MM.1S (cell line): ENCODE results near the gene FUT7.
"Not testable (repeated sequence)": the region's sequence is repeated elsewhere in the genome, so short reads cannot be mapped to it uniquely, and the experiment has no call there.

Experiments
- DNase-seq: peaks from one replicate; pipeline ENCODE4 v3.0.0-alpha.2; 2015
- H2AFZ ChIP-seq: fragments of 300-600 bp; sonication (generic); 2 replicates; pipeline ENCODE4 v1.6.0; 2016; ENCODE audit warnings: antibody characterized with exemption, low read length
- H3F3A ChIP-seq: fragments of 300-600 bp; sonication (generic); 2 replicates; pipeline ENCODE4 v1.6.1; 2016; ENCODE audit warnings: mild to moderate bottlenecking, antibody characterized with exemption, low read length, moderate library complexity, mixed read lengths; ENCODE audit not compliant: insufficient read depth
- H3K27ac ChIP-seq: fragments of 300-600 bp; sonication (generic); 2 replicates; pipeline ENCODE4 v1.5.1; 2016; ENCODE audit warnings: mild to moderate bottlenecking, low read length
- H3K27me3 ChIP-seq: fragments of 300-600 bp; sonication (generic); replicated peaks from 2 replicates; pipeline ENCODE4 v1.6.0; 2016; ENCODE audit warnings: low read length; ENCODE audit not compliant: insufficient read depth
- H3K36me3 ChIP-seq: fragments of 300-600 bp; sonication (generic); replicated peaks from 2 replicates; pipeline ENCODE4 v1.6.1; 2016; ENCODE audit warnings: mild to moderate bottlenecking, low read length, mixed read lengths; ENCODE audit not compliant: insufficient read depth
- H3K4me1 ChIP-seq: fragments of 300-600 bp; sonication (generic); 2 replicates; pipeline ENCODE4 v1.6.1; 2016; ENCODE audit warnings: low read length, mixed read lengths
- H3K4me2 ChIP-seq: fragments of 300-600 bp; sonication (generic); 2 replicates; pipeline ENCODE4 v1.6.0; 2016; ENCODE audit warnings: low read depth, low read length
- H3K4me3 ChIP-seq: fragments of 300-600 bp; sonication (generic); 2 replicates; pipeline ENCODE4 v1.5.1; 2016; ENCODE audit warnings: low read length, mixed read lengths
- H3K79me2 ChIP-seq: fragments of 300-600 bp; sonication (generic); 2 replicates; pipeline ENCODE4 v1.6.1; 2016; ENCODE audit warnings: mixed run types, low read length, mixed read lengths
- H3K9ac ChIP-seq: fragments of 300-600 bp; sonication (generic); 2 replicates; pipeline ENCODE4 v1.6.1; 2016; ENCODE audit warnings: low read length, mixed read lengths
- H3K9me2 ChIP-seq: fragments of 300-600 bp; sonication (generic); replicated peaks from 2 replicates; pipeline ENCODE4 v1.6.1; 2016; ENCODE audit warnings: mild to moderate bottlenecking, low read length, mixed read lengths; ENCODE audit not compliant: insufficient read depth
- H3K9me3 ChIP-seq: fragments of 300-600 bp; sonication (generic); replicated peaks from 2 replicates; pipeline ENCODE4 v1.6.1; 2016; ENCODE audit warnings: mild to moderate bottlenecking, low read length, mixed read lengths; ENCODE audit not compliant: insufficient read depth
- H4K20me1 ChIP-seq: fragments of 300-600 bp; sonication (generic); 2 replicates; pipeline ENCODE4 v1.6.1; 2016; ENCODE audit warnings: mild to moderate bottlenecking, low read length, moderate library complexity, mixed read lengths; ENCODE audit not compliant: insufficient read depth
- EZH2 ChIP-seq: fragments of 300-600 bp; sonication (generic); optimal IDR thresholded peaks from 2 replicates; pipeline ENCODE3; 2017; ENCODE audit warnings: low read depth, mild to moderate bottlenecking, antibody characterized with exemption, low read length, mixed read lengths
- EZH2phosphoT487 ChIP-seq: fragments of 300-600 bp; sonication (generic); IDR thresholded peaks from 2 replicates; pipeline ENCODE4 v1.6.1; 2018; ENCODE audit warnings: antibody characterized with exemption, low read length
- TF ChIP-seq, protein P1 (sequence below): fragments of 300-600 bp; sonication (generic); IDR thresholded peaks from 2 replicates; pipeline ENCODE4 v1.5.1; 2016; ENCODE audit warnings: antibody characterized with exemption, low read length, mixed read lengths

The FUT7 gene

DNA sequence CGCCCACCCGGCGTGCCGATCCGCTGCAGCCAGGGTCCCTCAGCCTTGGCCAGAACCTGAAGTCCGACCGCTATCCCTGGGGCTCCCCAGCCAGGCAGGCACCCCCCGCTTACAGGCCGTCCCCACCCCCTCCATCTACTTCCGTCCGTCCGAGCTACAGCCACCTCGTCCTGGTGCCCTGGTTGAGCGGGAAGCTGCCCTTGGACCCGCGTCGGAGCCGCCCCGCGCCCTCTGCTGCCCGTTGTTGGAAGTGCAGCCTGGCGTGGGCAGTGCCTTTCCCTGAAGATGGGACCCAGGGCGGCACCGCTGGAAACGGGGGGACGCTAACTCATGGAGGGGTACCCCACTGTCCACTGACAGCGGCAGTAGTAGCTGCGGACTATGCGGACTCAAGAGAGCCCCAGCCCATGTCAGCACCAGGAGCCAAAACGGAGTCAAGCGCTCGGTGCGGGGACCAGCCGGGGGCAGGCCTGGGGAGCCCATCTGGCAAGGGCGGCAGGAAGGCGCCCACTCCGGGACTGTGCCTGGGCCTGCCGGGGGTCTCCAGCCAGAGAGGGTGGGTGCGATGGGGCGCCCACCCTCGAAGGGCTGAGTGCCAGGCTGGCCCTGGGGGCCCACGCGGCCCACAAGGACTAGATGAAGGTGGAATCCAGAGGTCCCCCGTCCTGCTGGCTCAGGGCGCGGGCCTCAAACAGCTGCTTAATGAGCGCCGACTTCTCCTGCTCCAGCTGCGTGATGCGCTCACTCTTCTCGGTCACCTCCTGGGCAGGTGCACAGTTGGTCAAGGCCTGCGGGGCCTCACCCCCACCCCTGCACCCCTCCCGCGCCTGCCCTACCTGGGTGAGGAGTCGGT lies 32.4 kb upstream of the FUT7 start:
- no peaks in the 10 kb centered on the region for H3K36me3 ChIP-seq
- no peaks in the 10 kb centered on the region for H3K9me2 ChIP-seq
- H3K4me2 ChIP-seq: no peak overlapping the region
- DNase-seq: peak; percentile 34
- no peak overlapping the region for H3K27ac ChIP-seq
- H3K4me1 ChIP-seq: peaks cover 15% of the 10 kb centered on the region
- no peak overlapping the region for H3K9ac ChIP-seq
- no peak overlapping the region for H2AFZ ChIP-seq
- H3F3A ChIP-seq: peaks cover 10% of the 10 kb centered on the region
- peaks cover 25% of the 10 kb centered on the region for H3K79me2 ChIP-seq
- 0 out of 2 replicates have a peak, but pooled peaks cover 3% of the 10 kb centered on the region for H4K20me1 ChIP-seq
- no peak overlapping the region for H3K4me3 ChIP-seq
- no peaks in the 10 kb centered on the region for H3K9me3 ChIP-seq
- no peak for TF ChIP-seq EZH2phosphoT487
- TF ChIP-seq EZH2: no peak
- TF ChIP-seq, protein P1, sequence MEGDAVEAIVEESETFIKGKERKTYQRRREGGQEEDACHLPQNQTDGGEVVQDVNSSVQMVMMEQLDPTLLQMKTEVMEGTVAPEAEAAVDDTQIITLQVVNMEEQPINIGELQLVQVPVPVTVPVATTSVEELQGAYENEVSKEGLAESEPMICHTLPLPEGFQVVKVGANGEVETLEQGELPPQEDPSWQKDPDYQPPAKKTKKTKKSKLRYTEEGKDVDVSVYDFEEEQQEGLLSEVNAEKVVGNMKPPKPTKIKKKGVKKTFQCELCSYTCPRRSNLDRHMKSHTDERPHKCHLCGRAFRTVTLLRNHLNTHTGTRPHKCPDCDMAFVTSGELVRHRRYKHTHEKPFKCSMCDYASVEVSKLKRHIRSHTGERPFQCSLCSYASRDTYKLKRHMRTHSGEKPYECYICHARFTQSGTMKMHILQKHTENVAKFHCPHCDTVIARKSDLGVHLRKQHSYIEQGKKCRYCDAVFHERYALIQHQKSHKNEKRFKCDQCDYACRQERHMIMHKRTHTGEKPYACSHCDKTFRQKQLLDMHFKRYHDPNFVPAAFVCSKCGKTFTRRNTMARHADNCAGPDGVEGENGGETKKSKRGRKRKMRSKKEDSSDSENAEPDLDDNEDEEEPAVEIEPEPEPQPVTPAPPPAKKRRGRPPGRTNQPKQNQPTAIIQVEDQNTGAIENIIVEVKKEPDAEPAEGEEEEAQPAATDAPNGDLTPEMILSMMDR: peak; percentile 80
- H3K27me3 ChIP-seq: 0 out of 2 replicates have a peak, but pooled peaks cover 8% of the 10 kb centered on the region

DNA sequence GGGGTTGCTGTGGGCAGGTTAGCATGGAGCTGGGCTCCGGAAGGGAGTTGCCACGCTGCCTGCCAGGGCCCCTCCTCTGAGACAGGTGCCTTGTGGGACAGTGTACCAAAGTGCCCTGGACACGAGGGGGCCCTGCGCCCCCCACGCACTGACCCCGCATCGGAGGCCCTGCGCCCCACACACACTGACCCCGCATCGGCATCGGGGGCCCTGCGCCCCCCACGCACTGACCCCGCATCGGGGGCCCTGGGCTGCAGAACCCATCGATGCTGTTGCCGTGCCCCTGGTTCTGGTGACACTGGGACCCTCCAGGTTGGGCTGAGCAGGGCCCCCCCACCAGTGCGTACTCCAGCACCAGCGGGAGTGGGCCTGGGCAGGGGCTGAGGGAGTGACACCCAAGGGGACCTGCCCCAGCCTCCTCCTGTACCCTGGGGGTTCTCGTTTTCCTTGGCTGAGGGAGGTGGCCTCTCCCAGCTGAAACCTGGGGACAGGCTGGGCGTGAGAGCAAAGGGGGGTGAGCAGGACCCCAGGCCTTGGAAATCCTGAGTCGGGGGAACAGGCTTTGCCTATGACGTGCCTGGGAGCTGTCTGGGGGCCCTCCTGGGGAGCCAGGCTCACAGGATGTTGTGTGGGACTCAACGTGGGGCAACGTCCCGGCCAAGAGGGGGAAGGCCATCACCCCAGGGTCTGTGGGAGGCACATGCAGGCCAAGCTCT lies 31.6 kb upstream of the FUT7 start:
- H3K4me1 ChIP-seq: peaks cover 7% of the 10 kb centered on the region
- H3K27ac ChIP-seq: no peak overlapping the region
- H3K9me2 ChIP-seq: no peaks in the 10 kb centered on the region
- peaks cover 17% of the 10 kb centered on the region for H3K79me2 ChIP-seq
- no peaks in the 10 kb centered on the region for H3K9me3 ChIP-seq
- TF ChIP-seq, protein P1: no peak
- no peak for TF ChIP-seq EZH2
- TF ChIP-seq EZH2phosphoT487: no peak
- 0 out of 2 replicates have a peak, but pooled peaks cover 3% of the 10 kb centered on the region for H4K20me1 ChIP-seq
- no peak overlapping the region for H3K4me2 ChIP-seq
- no peak overlapping the region for H2AFZ ChIP-seq
- no peak for DNase-seq
- no peak overlapping the region for H3K4me3 ChIP-seq
- peaks cover 7% of the 10 kb centered on the region for H3F3A ChIP-seq
- no peaks in the 10 kb centered on the region for H3K36me3 ChIP-seq
- H3K9ac ChIP-seq: no peak overlapping the region
- H3K27me3 ChIP-seq: peaks cover 14% of the 10 kb centered on the region

DNA sequence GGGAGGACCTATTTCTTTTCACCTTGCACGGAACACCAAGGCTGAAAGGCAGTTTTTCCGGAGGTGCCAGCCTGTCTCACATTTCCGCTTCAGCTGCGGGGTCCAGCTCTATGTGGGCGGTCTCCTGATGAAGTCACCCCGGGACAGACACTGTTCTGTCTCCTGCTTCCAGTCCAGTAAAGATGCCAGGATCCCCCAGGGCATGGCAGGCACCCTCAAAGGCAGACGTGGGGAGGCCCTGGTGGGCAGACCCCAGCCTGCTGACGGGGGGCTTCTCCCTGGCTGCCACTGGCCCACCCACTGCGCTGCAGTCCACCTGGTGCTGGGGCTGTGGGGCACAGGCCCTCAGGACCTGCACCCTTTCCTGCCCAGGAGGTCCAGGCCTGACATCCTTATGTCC lies 30.9 kb upstream of the FUT7 start:
- H3K4me1 ChIP-seq, H2AFZ ChIP-seq, DNase-seq, H3K4me2 ChIP-seq, H4K20me1 ChIP-seq, H3F3A ChIP-seq, H3K9ac ChIP-seq, H3K36me3 ChIP-seq, H3K9me3 ChIP-seq, H3K9me2 ChIP-seq, H3K27ac ChIP-seq, H3K4me3 ChIP-seq: not testable (repeated sequence)
- H3K27me3 ChIP-seq: peaks cover 21% of the 10 kb centered on the region
- H3K79me2 ChIP-seq: peaks cover 14% of the 10 kb centered on the region

DNA sequence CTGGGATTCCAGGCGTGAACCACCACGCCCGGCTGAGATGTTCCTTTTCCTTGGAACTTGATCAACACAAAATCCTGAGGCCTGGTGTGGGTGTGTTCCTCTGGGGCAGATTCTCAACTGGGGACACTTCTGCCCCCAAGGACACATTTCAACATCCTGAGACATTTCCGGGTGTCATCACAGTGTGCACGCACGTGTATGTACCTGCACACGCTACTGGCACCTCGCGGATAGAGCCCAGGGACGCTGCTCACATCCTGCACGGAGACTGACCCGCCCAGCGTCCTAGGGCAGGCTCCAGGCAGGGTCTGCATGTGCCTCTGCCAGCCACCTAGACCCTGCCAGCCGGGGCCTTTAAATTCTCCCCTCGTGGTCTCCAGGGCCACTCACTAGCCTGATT lies 30.5 kb upstream of the FUT7 start:
- Histone ChIP-seq H3K4me2 (no peak overlapping the region), H3K9me3 (no peaks in the 10 kb centered on the region), H3K36me3 (no peaks in the 10 kb centered on the region), H3K4me1 (no peaks in the 10 kb centered on the region), H3K27me3 (peaks cover 25% of the 10 kb centered on the region), H3F3A (no peaks in the 10 kb centered on the region), H3K79me2 (peaks cover 14% of the 10 kb centered on the region), H2AFZ (no peak overlapping the region), H3K9ac (no peak overlapping the region), H3K27ac (no peak overlapping the region), H3K9me2 (no peaks in the 10 kb centered on the region), H4K20me1 (no peaks in the 10 kb centered on the region), H3K4me3 (no peak overlapping the region)
- no peak for TF ChIP-seq EZH2phosphoT487
- TF ChIP-seq, protein P1: no peak
- TF ChIP-seq EZH2: no peak
- DNase-seq: no peak
